Measurements from ENCODE around the gene SCYGR8.

SCYGR8 gene

DNA sequence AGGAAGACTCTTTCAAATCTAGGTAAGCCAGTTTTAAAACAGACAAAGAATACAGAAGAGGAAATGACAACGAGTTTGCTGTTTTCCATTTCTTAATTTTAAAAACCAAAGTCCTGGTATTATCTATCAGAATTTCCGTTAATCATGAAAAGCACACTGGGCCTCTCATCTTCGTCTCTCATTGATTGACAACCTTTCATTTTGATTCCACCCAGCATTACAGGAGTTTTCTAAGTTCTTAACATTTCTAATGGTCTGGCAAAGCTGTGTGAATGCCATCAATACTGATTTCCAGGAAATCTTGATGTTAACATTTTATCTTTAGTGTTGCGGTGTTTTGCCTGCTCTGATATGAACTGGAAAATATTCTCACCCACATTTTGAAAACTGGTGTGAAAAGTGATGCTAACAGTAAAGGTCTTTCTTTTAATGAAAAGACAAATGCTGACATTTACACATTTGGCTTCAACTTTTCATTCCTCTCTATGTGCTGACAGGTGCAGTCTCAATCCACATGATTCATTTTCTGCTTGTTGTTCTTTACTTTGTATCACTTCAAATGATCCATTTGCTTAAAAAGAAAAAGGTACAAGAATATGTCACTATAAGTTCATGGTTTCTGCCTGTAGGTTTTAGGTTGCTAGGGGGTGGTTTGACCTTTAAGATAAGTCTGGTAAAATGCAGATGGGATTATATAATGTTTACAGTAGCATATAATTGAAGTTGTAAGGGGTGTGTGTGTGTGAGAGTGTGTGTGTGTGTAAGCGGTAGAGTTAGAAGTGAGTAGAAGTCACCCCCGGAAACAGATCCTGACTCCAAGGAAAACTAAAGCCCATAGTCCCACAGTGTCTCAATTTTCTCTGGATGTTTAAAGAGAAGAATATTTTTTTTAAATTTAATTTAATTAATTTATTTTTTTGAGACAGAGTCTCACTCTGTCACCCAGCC is 29.5 kb downstream of the SCYGR8 start:
- H3K36me3 ChIP-seq (ENCODE audit: control insufficient read depth in 1 of 2, insufficient read depth in 2 of 2, low read depth in 1 of 2, low read length in 2 of 2) = no peaks in the 10 kb centered on the region
- no peak overlapping the region for H3K4me3 ChIP-seq (ENCODE audit: insufficient read depth in 1 of 2, low read depth in 1 of 2, low read length in 2 of 2)
- no peak overlapping the region for H2AFZ ChIP-seq (ENCODE audit: low read depth, low read length)
- H3K4me1 ChIP-seq (ENCODE audit: control insufficient read depth, insufficient read depth, low read depth, low read length) = peaks cover 2% of the 10 kb centered on the region
- H3K79me1 ChIP-seq (replicated peaks; ENCODE audit: low read length, poor library complexity, severe bottlenecking) = no peaks in the 10 kb centered on the region
- WGBS = 93% methylated on average over 5 of the region's 6 CpGs
- H3K9me3 ChIP-seq (ENCODE audit: control insufficient read depth, low read length) = no peaks in the 10 kb centered on the region
- no peak overlapping the region for H2BK12ac ChIP-seq (ENCODE audit: low read length in 2 of 2)
- H3K18ac ChIP-seq (ENCODE audit: low read depth in 1 of 2, low read length in 2 of 2) = no peak overlapping the region
- H4K91ac ChIP-seq (ENCODE audit: low read length) = no peak overlapping the region
- no peak overlapping the region for H3K27ac ChIP-seq (ENCODE audit: low read length, poor library complexity, severe bottlenecking)
- H2BK15ac ChIP-seq (ENCODE audit: low read depth, poor library complexity, severe bottlenecking) = no peak overlapping the region
- H3K4me2 ChIP-seq (ENCODE audit: low read length, poor library complexity, severe bottlenecking) = no peak overlapping the region
- H4K8ac ChIP-seq (ENCODE audit: low read length) = no peak overlapping the region
- H3K27me3 ChIP-seq (ENCODE audit: control insufficient read depth in 1 of 2, insufficient read depth in 1 of 2, low read length in 2 of 2) = no peaks in the 10 kb centered on the region
- no peak overlapping the region for H3K9ac ChIP-seq (ENCODE audit: low read length)
- H3K4ac ChIP-seq (ENCODE audit: low read depth in 1 of 2, low read length in 2 of 2) = no peak overlapping the region
- no peak overlapping the region for H2BK120ac ChIP-seq (ENCODE audit: low read depth, low read length)
- no peak overlapping the region for H3K23ac ChIP-seq (ENCODE audit: low read length in 2 of 2)
- no peak overlapping the region for H3K14ac ChIP-seq (ENCODE audit: low read length in 2 of 2)
- DNase-seq = no peak
- H2BK5ac ChIP-seq (ENCODE audit: low read depth, low read length, poor library complexity, severe bottlenecking) = no peak overlapping the region
- no peak overlapping the region for H2AK5ac ChIP-seq (ENCODE audit: low read length, severe bottlenecking)

- Histone ChIP-seq H2BK5ac (ENCODE audit: low read depth, low read length, poor library complexity, severe bottlenecking) (no peak overlapping the region), H3K79me1 (replicated peaks; ENCODE audit: low read length, poor library complexity, severe bottlenecking) (no peaks in the 10 kb centered on the region), H3K4ac (ENCODE audit: low read depth in 1 of 2, low read length in 2 of 2) (no peak overlapping the region), H4K91ac (ENCODE audit: low read length) (no peak overlapping the region), H2BK120ac (ENCODE audit: low read depth, low read length) (no peak overlapping the region), H3K9me3 (ENCODE audit: control insufficient read depth, low read length) (no peaks in the 10 kb centered on the region), H3K9ac (ENCODE audit: low read length) (no peak overlapping the region), H2AK5ac (ENCODE audit: low read length, severe bottlenecking) (no peak overlapping the region), H3K27me3 (ENCODE audit: control insufficient read depth in 1 of 2, insufficient read depth in 1 of 2, low read length in 2 of 2) (no peaks in the 10 kb centered on the region), H2AFZ (ENCODE audit: low read depth, low read length) (no peak overlapping the region), H3K4me2 (ENCODE audit: low read length, poor library complexity, severe bottlenecking) (no peak overlapping the region), H4K8ac (ENCODE audit: low read length) (no peak overlapping the region), H3K27ac (ENCODE audit: low read length, poor library complexity, severe bottlenecking) (no peak overlapping the region), H3K23ac (ENCODE audit: low read length in 2 of 2) (no peak overlapping the region), H3K36me3 (ENCODE audit: control insufficient read depth in 1 of 2, insufficient read depth in 2 of 2, low read depth in 1 of 2, low read length in 2 of 2) (no peaks in the 10 kb centered on the region), H2BK15ac (ENCODE audit: low read depth, poor library complexity, severe bottlenecking) (no peak overlapping the region), H3K14ac (ENCODE audit: low read length in 2 of 2) (no peak overlapping the region), H2BK12ac (ENCODE audit: low read length in 2 of 2) (no peak overlapping the region), H3K4me1 (ENCODE audit: control insufficient read depth, insufficient read depth, low read depth, low read length) (no peaks in the 10 kb centered on the region), H3K4me3 (ENCODE audit: insufficient read depth in 1 of 2, low read depth in 1 of 2, low read length in 2 of 2) (no peak overlapping the region), H3K18ac (ENCODE audit: low read depth in 1 of 2, low read length in 2 of 2) (no peak overlapping the region)
- WGBS = 68% methylated on average over 14 of the region's 14 CpGs
- no peak for DNase-seq
Measured at GRCh38 chr2:227780981-227781615, 35.4 kb downstream of the SCYGR8 start.

- 83% methylated on average over 8 of the region's 8 CpGs for WGBS
- H2AFZ ChIP-seq (ENCODE audit: low read depth, low read length) = no peak overlapping the region
- H3K18ac ChIP-seq (ENCODE audit: low read depth in 1 of 2, low read length in 2 of 2) = no peak overlapping the region
- no peak overlapping the region for H3K4ac ChIP-seq (ENCODE audit: low read depth in 1 of 2, low read length in 2 of 2)
- DNase-seq = no peak
- no peak overlapping the region for H3K23ac ChIP-seq (ENCODE audit: low read length in 2 of 2)
- no peak overlapping the region for H2AK5ac ChIP-seq (ENCODE audit: low read length, severe bottlenecking)
- no peak overlapping the region for H2BK15ac ChIP-seq (ENCODE audit: low read depth, poor library complexity, severe bottlenecking)
- no peak overlapping the region for H3K4me3 ChIP-seq (ENCODE audit: insufficient read depth in 1 of 2, low read depth in 1 of 2, low read length in 2 of 2)
- H3K4me2 ChIP-seq (ENCODE audit: low read length, poor library complexity, severe bottlenecking) = no peak overlapping the region
- H3K4me1 ChIP-seq (ENCODE audit: control insufficient read depth, insufficient read depth, low read depth, low read length) = no peaks in the 10 kb centered on the region
- H3K9me3 ChIP-seq (ENCODE audit: control insufficient read depth, low read length) = no peaks in the 10 kb centered on the region
- H3K9ac ChIP-seq (ENCODE audit: low read length) = no peak overlapping the region
- H2BK5ac ChIP-seq (ENCODE audit: low read depth, low read length, poor library complexity, severe bottlenecking) = no peak overlapping the region
- H2BK120ac ChIP-seq (ENCODE audit: low read depth, low read length) = no peak overlapping the region
- no peaks in the 10 kb centered on the region for H3K79me1 ChIP-seq (replicated peaks; ENCODE audit: low read length, poor library complexity, severe bottlenecking)
- H3K36me3 ChIP-seq (ENCODE audit: control insufficient read depth in 1 of 2, insufficient read depth in 2 of 2, low read depth in 1 of 2, low read length in 2 of 2) = no peaks in the 10 kb centered on the region
- H4K8ac ChIP-seq (ENCODE audit: low read length) = no peak overlapping the region
- no peaks in the 10 kb centered on the region for H3K27me3 ChIP-seq (ENCODE audit: control insufficient read depth in 1 of 2, insufficient read depth in 1 of 2, low read length in 2 of 2)
- no peak overlapping the region for H2BK12ac ChIP-seq (ENCODE audit: low read length in 2 of 2)
- H3K14ac ChIP-seq (ENCODE audit: low read length in 2 of 2) = peak overlapping the region in 1 of 2 experiments; percentile 81
- H4K91ac ChIP-seq (ENCODE audit: low read length) = no peak overlapping the region
- no peak overlapping the region for H3K27ac ChIP-seq (ENCODE audit: low read length, poor library complexity, severe bottlenecking)
Measured at GRCh38 chr2:227781841-227782240, 36.1 kb downstream of the SCYGR8 start.

DNA sequence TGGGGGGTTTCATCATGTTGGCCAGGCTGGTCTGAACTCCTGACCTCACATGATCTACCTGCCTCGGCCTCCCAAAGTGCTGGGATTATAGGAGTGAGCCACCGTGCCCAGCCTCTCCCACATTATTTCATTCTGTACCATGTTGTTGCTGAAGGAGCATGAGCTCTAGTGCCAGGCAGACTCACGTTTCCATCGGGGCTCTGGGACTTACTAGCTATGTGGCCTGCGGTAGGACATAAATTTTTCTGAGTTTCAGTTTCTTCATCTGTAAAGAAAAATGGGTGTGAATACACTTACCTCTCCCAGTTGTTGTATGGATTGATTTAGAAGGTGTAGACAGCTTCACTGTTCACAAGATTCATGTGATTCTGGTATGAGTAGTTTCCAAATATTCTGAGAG is 37.1 kb downstream of the SCYGR8 start:
- no peaks in the 10 kb centered on the region for H3K79me1 ChIP-seq (replicated peaks; ENCODE audit: low read length, poor library complexity, severe bottlenecking)
- H2BK15ac ChIP-seq (ENCODE audit: low read depth, poor library complexity, severe bottlenecking) = no peak overlapping the region
- no peak overlapping the region for H4K8ac ChIP-seq (ENCODE audit: low read length)
- H4K91ac ChIP-seq (ENCODE audit: low read length) = no peak overlapping the region
- H3K36me3 ChIP-seq (ENCODE audit: control insufficient read depth in 1 of 2, insufficient read depth in 2 of 2, low read depth in 1 of 2, low read length in 2 of 2) = no peaks in the 10 kb centered on the region
- H3K4me1 ChIP-seq (ENCODE audit: control insufficient read depth, insufficient read depth, low read depth, low read length) = no peaks in the 10 kb centered on the region
- H3K4ac ChIP-seq (ENCODE audit: low read depth in 1 of 2, low read length in 2 of 2) = no peak overlapping the region
- no peak overlapping the region for H2BK5ac ChIP-seq (ENCODE audit: low read depth, low read length, poor library complexity, severe bottlenecking)
- no peak overlapping the region for H3K4me3 ChIP-seq (ENCODE audit: insufficient read depth in 1 of 2, low read depth in 1 of 2, low read length in 2 of 2)
- H2AFZ ChIP-seq (ENCODE audit: low read depth, low read length) = no peak overlapping the region
- H3K9ac ChIP-seq (ENCODE audit: low read length) = no peak overlapping the region
- H2BK12ac ChIP-seq (ENCODE audit: low read length in 2 of 2) = no peak overlapping the region
- no peaks in the 10 kb centered on the region for H3K9me3 ChIP-seq (ENCODE audit: control insufficient read depth, low read length)
- no peak overlapping the region for H3K23ac ChIP-seq (ENCODE audit: low read length in 2 of 2)
- H3K27me3 ChIP-seq (ENCODE audit: control insufficient read depth in 1 of 2, insufficient read depth in 1 of 2, low read length in 2 of 2) = no peaks in the 10 kb centered on the region
- H3K18ac ChIP-seq (ENCODE audit: low read depth in 1 of 2, low read length in 2 of 2) = no peak overlapping the region
- 98% methylated on average over 5 of the region's 5 CpGs for WGBS
- no peak overlapping the region for H3K4me2 ChIP-seq (ENCODE audit: low read length, poor library complexity, severe bottlenecking)
- no peak for DNase-seq
- no peak overlapping the region for H2BK120ac ChIP-seq (ENCODE audit: low read depth, low read length)
- no peak overlapping the region for H3K14ac ChIP-seq (ENCODE audit: low read length in 2 of 2)
- no peak overlapping the region for H3K27ac ChIP-seq (ENCODE audit: low read length, poor library complexity, severe bottlenecking)
- no peak overlapping the region for H2AK5ac ChIP-seq (ENCODE audit: low read length, severe bottlenecking)

Measured in mesenchymal stem cell (in vitro differentiated cells and primary cell).